Renal cortical epithelial cell (primary cell): ENCODE data around the gene PPIL3. TPM values are rescaled to one million over a fixed set of nuclear protein-coding genes. Genes with fewer than 3 reads are reported as not detected.

Experiments used
- DNase-seq: peaks from one replicate; pipeline ENCODE4 v3.0.0-alpha.2; 2011; ENCODE audit warnings: low read depth
- total RNA-seq: library from RNA; depleted of rRNA; stranded (reverse); fragments of >200 nt; gene quantifications from 2 replicates; pipeline ENCODE4 v1.2.3, GENCODE V29; 2014

PPIL3 gene
- total RNA-seq, 1 donor from 2014 or later, result 38.8 TPM

GRCh38 chr2:200860092-200860795 is 28.6 kb downstream of the PPIL3 start:
- peak; percentile 19 for DNase-seq

GRCh38 chr2:200856806-200857205 is 32.1 kb downstream of the PPIL3 start:
- no peak for DNase-seq

GRCh38 chr2:200852605-200853004 is 36.3 kb downstream of the PPIL3 start:
- no peak for DNase-seq

DNA sequence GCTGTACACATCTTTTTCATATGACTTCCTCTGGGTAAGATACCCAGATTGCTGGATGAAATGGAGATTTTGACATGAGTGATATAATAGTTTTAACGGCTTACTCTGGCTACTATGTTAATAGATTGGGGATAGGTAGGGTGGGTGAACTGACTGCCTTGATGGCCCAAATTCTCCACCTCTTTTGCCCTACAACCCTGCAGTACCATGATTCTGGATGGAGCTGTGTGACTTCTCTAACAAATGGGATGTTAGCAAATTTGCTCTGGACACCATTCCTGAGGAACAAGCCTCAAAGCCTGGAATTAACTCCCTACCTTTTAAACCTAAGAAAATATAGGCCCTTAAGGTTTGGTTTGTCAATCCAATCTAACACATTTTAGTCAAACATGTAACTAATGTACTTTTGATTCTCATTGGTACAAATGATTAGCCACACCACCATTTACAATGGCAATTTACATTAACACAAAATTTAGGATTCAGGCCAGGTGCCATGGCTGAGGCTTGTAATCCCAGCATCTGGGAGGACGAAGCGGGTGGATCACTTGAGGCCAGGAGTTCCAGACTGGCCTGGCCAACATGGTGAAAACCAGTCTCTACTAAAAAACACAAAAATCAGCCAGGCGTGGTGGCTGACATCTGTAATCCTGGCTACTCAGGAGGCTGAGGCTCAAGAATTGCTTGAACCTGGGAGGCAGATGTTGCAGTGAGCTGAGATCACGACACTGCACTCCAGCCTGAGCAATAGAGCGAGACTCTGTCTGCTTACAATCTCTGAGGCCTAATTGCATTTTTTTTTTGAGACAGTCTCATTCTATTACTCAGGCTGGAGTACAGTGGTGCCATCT is 37.3 kb downstream of the PPIL3 start:
- no peak for DNase-seq

GRCh38 chr2:200850512-200851256 is 38.2 kb downstream of the PPIL3 start:
- DNase-seq, result no peak

DNA sequence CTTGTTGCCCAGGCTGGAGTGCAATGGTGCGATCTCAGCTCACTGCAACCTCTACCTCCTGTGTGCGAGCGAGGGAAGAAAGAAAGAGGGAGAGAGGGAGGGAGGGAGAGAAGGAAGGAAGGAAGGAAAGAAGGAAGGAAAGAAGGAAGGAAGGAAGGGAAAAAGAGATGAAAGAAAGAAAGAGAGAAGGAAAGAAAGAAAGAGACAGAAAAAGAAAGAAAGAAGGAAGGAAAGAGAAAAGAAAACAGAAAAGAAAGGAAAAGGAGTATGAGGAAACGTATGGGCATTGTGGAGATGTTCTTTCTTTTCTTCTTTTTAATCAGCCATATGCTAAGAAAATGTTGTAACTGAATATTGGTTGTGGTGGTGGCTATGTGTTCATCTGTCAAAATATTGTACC is 40.9 kb downstream of the PPIL3 start:
- DNase-seq, result no peak

DNA sequence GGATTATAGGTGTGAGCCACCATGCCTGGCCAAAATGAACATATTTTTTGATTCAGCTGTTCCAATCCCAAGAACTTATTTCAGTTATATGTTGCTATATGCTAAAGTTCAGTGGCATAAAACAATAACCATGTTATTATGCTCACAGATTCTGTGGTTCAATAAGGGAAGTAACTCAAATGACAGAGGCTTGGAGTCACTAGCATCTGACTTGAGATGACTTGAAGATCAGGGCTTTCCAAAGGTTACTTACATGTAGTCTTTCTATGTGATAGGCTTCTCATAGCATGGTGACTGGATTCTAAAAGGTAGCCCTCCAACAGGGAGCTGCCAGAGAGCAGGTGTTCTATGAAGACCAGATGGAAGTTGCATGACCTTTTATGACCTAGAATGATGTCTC is 41.6 kb downstream of the PPIL3 start:
- no peak for DNase-seq

DNA sequence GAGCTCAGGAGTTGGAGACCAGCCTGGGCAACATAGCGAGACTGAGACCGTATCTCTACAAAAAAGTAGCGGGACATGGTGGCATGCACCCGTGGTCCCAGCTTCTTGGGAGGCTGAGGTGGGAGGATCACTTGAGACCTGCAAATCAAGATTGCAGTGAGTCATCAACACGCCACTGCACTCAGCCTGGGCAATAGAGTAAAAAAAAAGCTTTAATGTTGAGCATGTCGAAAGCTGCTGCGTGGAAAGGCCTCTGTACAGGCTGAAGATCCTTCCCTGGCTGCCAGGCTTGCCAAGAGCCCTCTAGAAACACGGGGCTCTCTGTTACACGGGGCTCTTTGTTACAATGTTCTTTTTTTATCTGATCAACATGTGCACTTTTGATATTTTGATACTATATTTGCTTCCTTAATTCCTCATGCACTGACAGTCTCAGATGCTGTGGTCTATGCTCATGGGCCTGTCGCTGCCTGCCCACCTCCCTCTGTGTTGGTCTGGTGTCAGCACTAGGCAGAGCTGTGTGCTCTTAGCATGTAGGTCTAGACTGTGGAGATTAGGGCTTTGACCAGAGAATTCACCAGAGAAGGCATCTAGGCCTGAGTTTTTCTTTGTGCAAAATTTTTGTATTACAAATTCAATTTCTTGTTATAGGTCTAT is 43.1 kb downstream of the PPIL3 start:
- no peak for DNase-seq

- DNase-seq, result no peak
These were observed 43.7 kb downstream of the PPIL3 start for GRCh38 chr2:200845194-200845593.

DNA sequence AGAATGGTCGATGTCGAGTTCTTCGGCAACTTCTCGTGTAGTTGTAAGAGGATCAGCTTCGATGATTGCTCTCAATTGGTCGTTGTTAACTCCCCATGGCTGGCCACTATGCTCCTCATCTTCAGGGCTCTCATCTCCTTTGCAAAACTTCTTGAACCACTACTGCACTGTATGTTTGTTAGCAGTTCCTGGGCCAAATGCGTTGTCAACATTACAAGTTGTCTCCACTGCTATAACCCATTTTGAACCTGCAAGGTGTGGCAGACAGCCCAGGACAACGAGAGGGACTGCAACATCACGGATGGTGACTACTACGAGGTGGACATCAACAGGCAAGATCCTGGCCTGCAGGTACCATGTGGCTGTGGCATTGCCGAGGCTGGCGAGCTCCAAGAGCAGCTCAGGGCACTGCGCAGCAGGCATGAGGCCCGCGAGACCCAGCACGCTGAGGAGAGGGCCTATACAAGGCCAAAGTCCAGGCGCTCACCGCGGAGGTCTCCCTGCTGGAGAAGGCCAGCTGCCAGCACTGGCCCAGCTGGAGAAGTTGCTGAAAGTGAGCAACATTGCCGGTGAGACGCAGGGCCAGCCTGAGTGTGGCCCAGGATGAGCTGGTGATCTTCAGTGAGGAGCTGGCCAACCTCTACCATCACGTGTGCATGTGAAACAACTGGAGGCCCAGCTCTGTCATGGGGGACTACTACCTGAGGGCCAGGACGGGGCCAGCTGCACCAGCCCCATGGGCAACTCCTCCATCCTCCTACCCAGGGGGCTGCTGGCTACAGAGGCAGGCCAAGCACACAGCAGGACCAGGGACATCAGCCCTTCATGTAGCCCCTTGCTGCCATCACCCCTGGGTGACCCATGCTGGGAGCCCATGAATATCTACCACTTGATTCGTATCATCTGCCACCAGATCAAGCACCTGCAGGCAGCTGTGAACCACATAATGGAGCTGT is 44.6 kb downstream of the PPIL3 start:
- DNase-seq, result no peak

DNA sequence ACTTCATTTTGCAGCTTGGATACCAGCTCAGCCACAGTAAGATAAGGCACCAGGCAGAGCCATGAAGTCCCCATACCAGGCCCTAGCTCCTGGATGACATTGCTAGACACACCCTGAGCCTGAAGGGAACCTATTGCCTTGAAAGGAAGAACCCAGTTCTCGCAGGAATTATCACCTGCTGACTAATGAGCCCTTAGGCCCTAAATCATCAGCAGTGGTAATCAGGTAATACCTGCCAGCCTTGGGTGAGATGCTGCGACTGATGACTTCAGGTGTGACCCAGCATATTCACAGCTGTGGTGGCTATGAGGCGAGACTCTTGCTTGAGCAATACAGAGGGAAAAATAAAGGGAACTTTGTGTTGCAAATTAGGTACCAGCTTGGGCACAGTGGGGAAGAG is 49.4 kb downstream of the PPIL3 start:
- DNase-seq, result no peak

DNA sequence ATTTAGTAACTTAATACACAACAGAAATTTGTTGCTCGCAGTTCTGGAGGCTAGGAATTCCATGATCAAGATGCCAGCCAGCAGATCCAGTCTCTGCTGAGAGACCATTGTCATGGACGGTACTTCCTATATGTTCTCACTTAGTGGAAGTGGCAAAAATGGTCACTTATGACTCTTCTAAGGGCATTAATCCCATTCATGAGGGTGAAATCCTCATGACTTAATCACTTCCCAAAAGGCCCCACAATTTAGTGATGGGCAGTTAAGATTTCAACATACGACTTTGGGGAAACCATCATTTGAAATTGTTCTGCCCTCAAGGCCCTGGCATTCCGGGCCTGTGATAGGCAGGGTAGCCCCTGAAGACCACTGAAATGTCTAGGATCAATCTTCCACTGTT is 54.2 kb downstream of the PPIL3 start:
- no peak for DNase-seq

DNA sequence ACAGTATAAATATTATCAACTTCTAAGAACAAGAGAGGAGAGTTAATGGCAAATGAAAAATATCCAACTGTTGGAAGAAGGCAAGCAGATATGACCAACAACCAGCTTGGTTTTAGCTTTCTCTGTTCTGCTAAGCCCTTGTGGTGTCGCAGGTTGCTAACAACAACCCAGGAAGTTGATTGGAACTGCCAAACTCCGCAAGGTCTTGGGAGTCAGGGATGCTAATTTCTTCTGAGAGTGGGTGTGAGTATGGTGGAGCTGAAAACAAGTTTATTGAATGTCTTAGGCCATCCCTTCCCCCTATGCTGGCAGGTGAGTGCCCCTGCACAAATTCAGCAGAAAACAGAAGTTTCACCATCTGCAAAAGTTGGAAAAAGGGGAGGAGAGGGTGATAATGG is 59.6 kb downstream of the PPIL3 start:
- no peak for DNase-seq

DNA sequence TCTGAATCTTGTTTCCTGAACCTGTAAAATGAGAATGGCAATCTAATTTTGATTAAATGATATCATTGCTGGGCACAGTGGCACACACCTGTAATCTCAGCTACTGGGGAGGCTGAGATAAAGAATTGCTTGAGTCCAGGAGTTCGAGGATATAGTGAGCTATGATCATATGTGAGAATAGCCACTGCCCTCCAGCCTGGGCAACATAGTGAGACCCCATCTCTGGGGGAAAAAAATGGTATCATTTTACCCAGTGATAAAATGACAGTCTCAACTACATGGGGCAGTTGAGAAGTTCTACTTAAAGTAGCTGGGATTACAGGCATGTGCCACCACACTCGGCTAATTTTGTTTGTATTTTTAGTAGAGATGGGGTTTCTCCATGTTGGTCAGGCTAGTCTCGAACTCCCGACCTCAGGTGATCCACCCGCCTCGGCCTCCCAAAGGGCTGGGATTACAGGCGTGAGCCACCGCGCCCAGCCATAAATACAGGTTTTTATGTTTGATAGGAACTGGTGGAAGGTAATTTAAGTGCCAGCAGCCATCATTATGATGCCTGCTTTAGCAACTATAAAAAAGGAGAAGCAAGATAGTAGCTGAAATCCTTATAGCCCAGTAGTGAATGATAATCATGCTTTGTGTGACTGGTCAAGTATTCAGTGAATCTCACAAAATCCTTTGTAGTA is 60.2 kb downstream of the PPIL3 start:
- no peak for DNase-seq

- DNase-seq, result no peak
These were observed 60.8 kb downstream of the PPIL3 start for GRCh38 chr2:200828104-200828503.

DNA sequence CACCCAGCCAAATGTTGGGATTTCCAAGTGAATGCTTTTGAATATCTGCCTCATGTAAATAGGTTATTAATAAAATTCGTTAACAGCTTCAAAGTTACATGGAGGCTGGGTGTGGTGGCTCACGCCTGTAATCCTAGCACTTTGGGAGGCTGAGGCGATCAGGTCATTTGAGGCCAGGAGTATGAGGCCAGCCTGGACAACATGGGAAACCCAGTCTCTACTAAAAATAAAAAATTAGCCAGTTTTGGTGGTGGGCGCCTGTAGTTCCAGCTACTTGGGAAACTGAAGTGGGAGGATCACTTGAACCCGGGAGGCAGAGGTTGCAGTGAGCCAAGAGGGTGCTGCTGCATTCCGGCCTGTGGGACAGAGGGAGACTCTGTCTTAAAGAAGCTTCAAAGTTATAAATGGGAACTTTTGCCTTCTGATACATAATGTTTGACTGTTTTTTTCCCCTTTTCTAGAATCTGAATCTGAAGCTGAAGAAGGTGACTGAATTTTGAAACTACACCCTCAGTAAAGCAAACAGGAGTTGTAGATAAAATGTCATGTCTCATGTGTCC is 67.1 kb downstream of the PPIL3 start:
- no peak for DNase-seq
